Measurements from ENCODE around the gene CYYR1. TPM values are rescaled to one million over a fixed set of nuclear protein-coding genes. Genes with fewer than 3 reads are reported as not detected.

The CYYR1 gene
- total RNA-seq, 4 donors from 2014 or later = 1.2 to 11.6 (median 5.2) TPM

- H3K4me3 ChIP-seq = no peak overlapping the region
- H3K9me3 ChIP-seq = no peaks in the 10 kb centered on the region
- no peaks in the 10 kb centered on the region for H3K27me3 ChIP-seq
- intact Hi-C loops (cut with DNase I) = no loop called here
- no peaks in the 10 kb centered on the region for H3K4me1 ChIP-seq
- no peak for DNase-seq
- H3K36me3 ChIP-seq = no peaks in the 10 kb centered on the region
- 23 to 51% methylated on average over 3 of the region's 3 CpGs for WGBS, 2 donors
- no peak for TF ChIP-seq CTCF (IDR thresholded peaks at IDR 0.05)
- no peak for TF ChIP-seq POLR2A (IDR thresholded peaks at IDR 0.05)
- H3K27ac ChIP-seq = no peak overlapping the region
Measured at GRCh38 chr21:26491663-26492062, 81.4 kb downstream of the CYYR1 start.

GRCh38 chr21:26490771-26491170 lies 82.3 kb downstream of the CYYR1 start:
- no peaks in the 10 kb centered on the region for H3K4me1 ChIP-seq
- TF ChIP-seq CTCF (IDR thresholded peaks at IDR 0.05) (no peak), POLR2A (IDR thresholded peaks at IDR 0.05) (no peak)
- H3K36me3 ChIP-seq = no peaks in the 10 kb centered on the region
- H3K27ac ChIP-seq = no peak overlapping the region
- H3K9me3 ChIP-seq = no peaks in the 10 kb centered on the region
- intact Hi-C loops (cut with DNase I) = no loop called here
- 69 to 75% methylated on average over 2 of the region's 2 CpGs for WGBS, 2 donors
- no peak overlapping the region for H3K4me3 ChIP-seq
- H3K27me3 ChIP-seq = no peaks in the 10 kb centered on the region
- DNase-seq = no peak

GRCh38 chr21:26489781-26490180 lies 83.3 kb downstream of the CYYR1 start:
- Histone ChIP-seq H3K36me3 (no peaks in the 10 kb centered on the region), H3K9me3 (no peaks in the 10 kb centered on the region), H3K27me3 (no peaks in the 10 kb centered on the region), H3K4me3 (no peak overlapping the region), H3K4me1 (no peaks in the 10 kb centered on the region), H3K27ac (no peak overlapping the region)
- WGBS, 2 donors = 92% methylated on average over 5 to 6 of the region's 6 CpGs
- intact Hi-C loops (cut with DNase I) = no loop called here
- TF ChIP-seq CTCF (IDR thresholded peaks at IDR 0.05) = no peak
- TF ChIP-seq POLR2A (IDR thresholded peaks at IDR 0.05) = no peak
- DNase-seq = no peak

GRCh38 chr21:26487981-26488480 lies 85.1 kb downstream of the CYYR1 start:
- no peaks in the 10 kb centered on the region for H3K4me1 ChIP-seq
- intact Hi-C loops (cut with DNase I) = no loop called here
- no peak overlapping the region for H3K4me3 ChIP-seq
- TF ChIP-seq POLR2A (IDR thresholded peaks at IDR 0.05) (no peak), CTCF (IDR thresholded peaks at IDR 0.05) (no peak)
- no peak for DNase-seq
- H3K27me3 ChIP-seq = no peaks in the 10 kb centered on the region
- H3K27ac ChIP-seq = no peak overlapping the region
- 92 to 93% methylated on average over 4 of the region's 4 CpGs for WGBS, 2 donors
- no peaks in the 10 kb centered on the region for H3K9me3 ChIP-seq
- no peaks in the 10 kb centered on the region for H3K36me3 ChIP-seq

GRCh38 chr21:26473471-26473870 lies 99.6 kb downstream of the CYYR1 start:
- Histone ChIP-seq H3K27me3 (no peaks in the 10 kb centered on the region), H3K36me3 (no peaks in the 10 kb centered on the region), H3K9me3 (no peaks in the 10 kb centered on the region), H3K27ac (no peak overlapping the region), H3K4me1 (peaks cover 0 to 9% (median 0%) of the 10 kb centered on the region in 3 donors), H3K4me3 (no peak overlapping the region)
- intact Hi-C loops (cut with DNase I) = loop anchor here (10.0 kb wide), 1 partner anchor 101 kb away; the partner anchor contains the start of gene CYYR1
- 85 to 91% methylated on average over 2 of the region's 2 CpGs for WGBS, 2 donors
- no peak for DNase-seq
- TF ChIP-seq POLR2A (IDR thresholded peaks at IDR 0.05) = no peak
- TF ChIP-seq CTCF (IDR thresholded peaks at IDR 0.05) = no peak
